ENCODE measurements around the gene SUPT4H1. TPM values are rescaled to one million over a fixed set of nuclear protein-coding genes. Genes with fewer than 3 reads are reported as not detected.

Gene SUPT4H1
- total RNA-seq, 1 experiment from 2014 or later = 109 TPM

GRCh38 chr17:58401287-58401686 is 49.3 kb upstream of the SUPT4H1 start:
- TF ChIP-seq CTCF (conservative IDR thresholded peaks at IDR 0.05) = no peak
- no peak overlapping the region for H2BK15ac ChIP-seq (ENCODE audit: low read depth, low read length)
- no peak overlapping the region for H3K27ac ChIP-seq (ENCODE audit: insufficient read length, low read depth, low read length)
- H4K20me1 ChIP-seq (ENCODE audit: control insufficient read depth, insufficient read depth, insufficient read length) = no peaks in the 10 kb centered on the region
- H3K56ac ChIP-seq (ENCODE audit: insufficient read length, low read depth, low read length) = no peak overlapping the region
- Mint-ChIP-seq H3K4me3 (no peak overlapping the region), H3K36me3 (ENCODE audit: insufficient read depth in 1 of 3, low read depth in 3 of 3) (no peaks in the 10 kb centered on the region), H3K9me3 (no peaks in the 10 kb centered on the region), H3K4me1 (peaks cover 46% of the 10 kb centered on the region in 2 experiments), H3K27ac (no peak overlapping the region), H3K27me3 (ENCODE audit: low read depth) (peaks cover 98% of the 10 kb centered on the region)
- no peak overlapping the region for H2BK5ac ChIP-seq (ENCODE audit: insufficient read length, low read length)
- H2AFZ ChIP-seq (ENCODE audit: low read length) = no peak overlapping the region
- no peak overlapping the region for H3K18ac ChIP-seq (ENCODE audit: insufficient read length, low read depth, low read length)
- H3K9me3 ChIP-seq (ENCODE audit: control insufficient read depth, low read depth, low read length) = no peaks in the 10 kb centered on the region
- DNase-seq = no peak
- no peak overlapping the region for H3T11ph ChIP-seq (ENCODE audit: low read length)
- H4K5ac ChIP-seq (ENCODE audit: insufficient read length, low read depth, low read length) = no peak overlapping the region
- H3K79me1 ChIP-seq (ENCODE audit: insufficient read depth, low read depth, low read length, poor library complexity, severe bottlenecking) = no peaks in the 10 kb centered on the region
- no peak overlapping the region for H3K14ac ChIP-seq (ENCODE audit: insufficient read depth, low read length)
- H3K23ac ChIP-seq (ENCODE audit: insufficient read length, low read depth, low read length) = no peak overlapping the region
- H4K8ac ChIP-seq (replicated peaks; ENCODE audit: insufficient read length, low read depth, low read length) = no peak overlapping the region
- H3K4me2 ChIP-seq (ENCODE audit: insufficient read depth, insufficient read length, low read length) = no peak overlapping the region
- no peak overlapping the region for H2BK120ac ChIP-seq (ENCODE audit: low read depth, low read length, poor library complexity, severe bottlenecking)
- H3K4ac ChIP-seq (ENCODE audit: low read depth, low read length) = no peak overlapping the region
- H2BK20ac ChIP-seq (ENCODE audit: low read depth, low read length, poor library complexity, severe bottlenecking) = no peak overlapping the region
- H4K91ac ChIP-seq (ENCODE audit: insufficient read length, low read depth, low read length) = no peak overlapping the region
- no CpG with 5 or more reads among the region's 2 CpGs for WGBS (ENCODE audit: extremely low coverage, insufficient read length, low lambda C conversion rate)
- no peak overlapping the region for H2AK5ac ChIP-seq (ENCODE audit: insufficient read length, low read length)
- H2BK12ac ChIP-seq (ENCODE audit: insufficient read length, low read depth, low read length) = no peak overlapping the region
- H3K27me3 ChIP-seq (ENCODE audit: insufficient read depth, low read length) = peaks cover 43% of the 10 kb centered on the region
- H3K4me1 ChIP-seq (ENCODE audit: insufficient read depth, low read length) = peaks cover 9% of the 10 kb centered on the region; the same call in 1 of the 2 replicates
- no peaks in the 10 kb centered on the region for H3K23me2 ChIP-seq (ENCODE audit: insufficient read length, low read depth, low read length, poor library complexity, severe bottlenecking)
- H3K79me2 ChIP-seq (ENCODE audit: insufficient read depth, low read length) = no peaks in the 10 kb centered on the region
- H3K9ac ChIP-seq (ENCODE audit: extremely low read depth, insufficient read length, low read length) = no peak overlapping the region

All from H9 (cell line).